T-helper 1 cell treated with Interleukin-12 subunit alpha and Interleukin-12 subunit beta and Interleukin-4 antibody, amounts not matched to agents 30 μg/mL and 1 μg/mL, for 36 hours (primary cell): ENCODE measurements around the gene ITSN1.
"Not testable (repeated sequence)": the region's sequence is repeated elsewhere in the genome, so short reads cannot be mapped to it uniquely, and the experiment has no call there.

Experiments used
- H3K27ac Mint-ChIP-seq: one replicate; pipeline ENCODE4 v1.8.0; 2021; ENCODE audit warnings: mild to moderate bottlenecking, mixed read lengths
- H3K27me3 Mint-ChIP-seq: one replicate; pipeline ENCODE4 v1.8.0; 2021; ENCODE audit warnings: low read depth, mixed read lengths
- H3K36me3 Mint-ChIP-seq: one replicate; pipeline ENCODE4 v1.8.0; 2021; ENCODE audit warnings: low read depth, mixed read lengths
- H3K4me1 Mint-ChIP-seq: one replicate; pipeline ENCODE4 v1.8.0; 2021; ENCODE audit warnings: low read depth, mixed read lengths
- H3K4me3 Mint-ChIP-seq: one replicate; pipeline ENCODE4 v1.8.0; 2021; ENCODE audit warnings: mild to moderate bottlenecking, moderate library complexity, mixed read lengths
- H3K9me3 Mint-ChIP-seq: one replicate; pipeline ENCODE4 v1.8.0; 2021; ENCODE audit warnings: mixed read lengths

ITSN1 gene

DNA sequence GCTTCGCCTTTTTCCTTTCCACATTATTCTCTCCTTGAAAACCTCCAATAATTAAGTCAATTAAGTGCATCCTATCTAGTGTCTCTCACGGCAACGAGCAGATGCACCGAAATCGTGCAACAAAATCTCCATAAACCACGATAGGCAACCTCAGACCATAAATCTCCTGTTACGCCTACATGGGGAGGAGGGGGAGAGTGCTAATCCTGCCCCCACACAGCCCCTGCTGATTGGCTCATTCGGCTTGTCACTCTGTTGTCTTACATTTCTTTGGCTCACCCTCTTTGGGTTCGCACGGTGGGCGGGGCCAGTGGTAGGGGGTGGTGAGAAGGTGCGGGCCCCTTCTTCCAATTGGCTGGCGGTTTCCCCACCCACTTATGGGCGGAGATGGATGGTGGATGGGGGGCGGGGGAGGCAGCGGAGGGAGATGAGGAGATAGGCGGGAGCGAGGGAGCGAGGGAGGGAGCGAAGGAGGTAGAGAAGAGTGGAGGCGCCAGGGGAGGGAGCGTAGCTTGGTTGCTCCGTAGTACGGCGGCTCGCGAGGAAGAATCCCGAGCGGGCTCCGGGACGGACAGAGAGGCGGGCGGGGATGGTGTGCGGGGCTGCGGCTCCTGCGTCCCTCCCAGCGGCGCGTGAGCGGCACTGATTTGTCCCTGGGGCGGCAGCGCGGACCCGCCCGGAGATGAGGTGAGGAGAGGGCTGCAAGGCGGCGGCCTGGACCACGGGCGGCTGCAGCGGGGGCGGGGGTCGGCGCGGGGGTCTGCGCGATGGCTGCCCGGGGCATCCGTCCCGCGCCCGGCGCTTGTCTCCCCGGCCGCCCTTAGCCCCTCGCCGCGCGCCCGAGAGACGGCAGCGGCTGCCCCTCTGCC, at the start of gene ITSN1:
TSS of gene ITSN1 (plus strand) at position 475 of the 869 bp plus-strand sequence. CDS start 76,328 bp downstream, outside the sequence.
- Mint-ChIP-seq H3K9me3 (no peaks in the 10 kb centered on the region), H3K4me3 (peak within 1 kb of the TSS; percentile 87), H3K36me3 (peaks cover 2% of the 10 kb centered on the region), H3K4me1 (peaks cover 17% of the 10 kb centered on the region), H3K27me3 (peaks cover 29% of the 10 kb centered on the region), H3K27ac (peak within 1 kb of the TSS; percentile 88)

- Mint-ChIP-seq H3K36me3 (peaks cover 19% of the 10 kb centered on the region), H3K9me3 (no peaks in the 10 kb centered on the region), H3K27me3 (no peaks in the 10 kb centered on the region), H3K27ac (no peak overlapping the region), H3K4me1 (no peaks in the 10 kb centered on the region), H3K4me3 (no peak overlapping the region)
These were observed 44.2 kb upstream of the ITSN1 start for GRCh38 chr21:33598051-33598450.

- Mint-ChIP-seq H3K27me3 (no peaks in the 10 kb centered on the region), H3K4me3 (no peak overlapping the region), H3K9me3 (no peaks in the 10 kb centered on the region), H3K4me1 (no peaks in the 10 kb centered on the region), H3K27ac (no peak overlapping the region), H3K36me3 (peaks cover 9% of the 10 kb centered on the region)
These were observed 33.7 kb upstream of the ITSN1 start for GRCh38 chr21:33608559-33608958.

DNA sequence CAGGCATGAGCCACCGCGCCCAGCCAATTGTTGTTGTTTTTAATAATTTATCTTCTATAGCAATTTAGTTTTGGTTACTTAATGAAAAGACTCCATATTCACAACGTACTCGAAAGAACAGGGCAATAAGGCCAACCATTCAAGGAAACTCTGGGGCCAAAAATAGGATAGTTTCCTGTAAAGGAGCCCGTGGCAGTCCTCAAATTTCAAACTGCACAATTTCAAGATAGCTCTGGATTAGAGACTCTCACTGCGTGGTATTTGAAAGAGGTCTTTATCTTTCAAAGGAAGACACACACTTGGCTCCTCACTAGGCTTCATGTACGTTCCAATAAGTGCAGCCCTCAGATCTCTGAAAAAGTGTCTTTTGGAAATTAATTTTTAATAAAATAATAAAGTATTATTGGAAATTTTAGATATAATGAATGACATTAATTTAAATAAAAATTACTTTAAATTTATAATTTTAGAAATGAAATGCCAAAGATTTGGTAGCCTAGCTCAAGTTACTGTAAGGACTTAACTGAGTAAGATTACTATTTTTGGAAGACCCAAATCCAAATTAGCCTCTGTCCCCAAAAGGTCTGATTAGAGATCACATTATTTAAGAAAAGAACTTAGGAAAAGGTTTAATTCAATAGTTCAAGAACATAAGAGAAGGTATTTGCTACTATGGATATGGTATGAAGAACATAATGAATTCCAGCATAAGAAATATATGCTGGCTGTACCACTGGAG, 31.1 kb upstream of the ITSN1 start:
- H3K4me3 Mint-ChIP-seq = no peak overlapping the region

DNA sequence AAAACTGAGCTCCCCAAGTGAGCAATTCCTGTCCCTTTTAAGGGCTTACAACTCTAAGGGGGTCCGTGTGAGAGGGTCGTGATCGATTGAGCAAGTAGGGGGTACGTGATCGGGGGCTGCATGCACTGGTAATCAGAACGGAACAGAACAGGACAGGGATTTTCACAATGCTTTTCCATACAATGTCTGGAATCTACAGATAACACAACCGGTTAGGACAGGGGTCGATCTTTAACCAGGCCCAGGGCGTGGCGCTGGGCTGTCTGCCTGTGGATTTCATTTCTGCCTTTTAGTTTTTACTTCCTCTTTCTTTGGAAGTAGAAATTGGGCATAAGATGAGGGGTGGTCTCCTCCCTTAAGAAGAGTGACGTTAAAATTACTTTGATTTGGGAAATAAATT, 24.7 kb upstream of the ITSN1 start:
- H3K36me3 Mint-ChIP-seq = peaks cover 27% of the 10 kb centered on the region
- H3K27ac Mint-ChIP-seq = not testable (repeated sequence)

More for the DNA sequence above, 31.1 kb upstream of the ITSN1 start:
- Mint-ChIP-seq H3K36me3 (peaks cover 10% of the 10 kb centered on the region), H3K4me1 (no peaks in the 10 kb centered on the region), H3K27ac (no peak overlapping the region), H3K27me3 (no peaks in the 10 kb centered on the region), H3K9me3 (no peaks in the 10 kb centered on the region)

GRCh38 chr21:33618407-33618806, 23.9 kb upstream of the ITSN1 start:
- H3K9me3 Mint-ChIP-seq = no peaks in the 10 kb centered on the region
- H3K4me1 Mint-ChIP-seq = no peaks in the 10 kb centered on the region
- no peaks in the 10 kb centered on the region for H3K27me3 Mint-ChIP-seq
- peaks cover 25% of the 10 kb centered on the region for H3K36me3 Mint-ChIP-seq
- H3K4me3 Mint-ChIP-seq = no peak overlapping the region
- H3K27ac Mint-ChIP-seq = no peak overlapping the region

More for the DNA sequence above, 24.7 kb upstream of the ITSN1 start:
- H3K9me3 Mint-ChIP-seq, H3K4me1 Mint-ChIP-seq, H3K27me3 Mint-ChIP-seq, H3K4me3 Mint-ChIP-seq: not testable (repeated sequence)

- Mint-ChIP-seq H3K36me3 (peaks cover 25% of the 10 kb centered on the region), H3K27me3 (no peaks in the 10 kb centered on the region), H3K4me3 (no peak overlapping the region), H3K27ac (no peak overlapping the region), H3K4me1 (no peaks in the 10 kb centered on the region), H3K9me3 (no peaks in the 10 kb centered on the region)
These were observed 22.6 kb upstream of the ITSN1 start for GRCh38 chr21:33619726-33620125.

DNA sequence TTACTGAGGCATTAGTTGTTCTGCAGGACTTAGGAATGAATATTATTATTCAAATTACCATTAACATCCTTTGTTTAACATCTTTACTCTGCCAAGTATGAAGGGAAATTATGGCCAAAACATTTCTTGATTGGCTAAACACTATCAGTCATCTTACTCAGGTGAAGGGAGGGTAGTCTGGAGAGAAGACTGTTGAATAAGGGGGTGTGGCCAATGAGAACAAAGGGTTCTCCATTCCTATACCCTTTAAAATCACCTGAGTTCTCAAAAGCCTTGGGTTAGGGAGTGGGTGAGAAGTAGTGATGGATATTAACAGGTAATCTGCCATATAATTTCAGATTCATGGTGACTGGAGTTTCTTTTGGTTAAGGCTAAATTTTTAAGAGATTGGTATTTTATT, 20.0 kb upstream of the ITSN1 start:
- Mint-ChIP-seq H3K9me3 (no peaks in the 10 kb centered on the region), H3K27ac (no peak overlapping the region), H3K4me1 (no peaks in the 10 kb centered on the region), H3K27me3 (no peaks in the 10 kb centered on the region), H3K4me3 (no peak overlapping the region), H3K36me3 (peaks cover 24% of the 10 kb centered on the region)

DNA sequence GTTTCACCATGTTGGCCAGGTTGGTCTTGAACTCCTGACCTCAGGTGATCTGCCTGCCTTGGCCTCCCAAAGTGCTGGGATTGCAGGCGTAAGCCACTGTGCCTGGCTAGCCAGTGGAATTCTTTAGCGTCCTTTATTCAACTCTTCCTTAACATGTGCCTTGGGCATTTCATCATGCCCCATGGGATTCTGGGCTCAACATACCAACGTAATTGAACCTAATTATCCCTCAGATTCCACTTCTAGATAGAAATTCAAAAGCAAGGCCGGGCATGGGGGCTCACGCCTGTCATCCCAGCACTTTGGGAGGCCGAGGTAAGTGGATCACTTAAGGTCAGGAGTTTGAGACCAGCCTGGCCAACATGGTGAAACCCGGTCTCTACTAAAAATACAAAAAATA, 16.1 kb upstream of the ITSN1 start:
- H3K4me3 Mint-ChIP-seq, H3K27ac Mint-ChIP-seq, H3K27me3 Mint-ChIP-seq, H3K9me3 Mint-ChIP-seq, H3K4me1 Mint-ChIP-seq: not testable (repeated sequence)
- H3K36me3 Mint-ChIP-seq = peaks cover 19% of the 10 kb centered on the region

DNA sequence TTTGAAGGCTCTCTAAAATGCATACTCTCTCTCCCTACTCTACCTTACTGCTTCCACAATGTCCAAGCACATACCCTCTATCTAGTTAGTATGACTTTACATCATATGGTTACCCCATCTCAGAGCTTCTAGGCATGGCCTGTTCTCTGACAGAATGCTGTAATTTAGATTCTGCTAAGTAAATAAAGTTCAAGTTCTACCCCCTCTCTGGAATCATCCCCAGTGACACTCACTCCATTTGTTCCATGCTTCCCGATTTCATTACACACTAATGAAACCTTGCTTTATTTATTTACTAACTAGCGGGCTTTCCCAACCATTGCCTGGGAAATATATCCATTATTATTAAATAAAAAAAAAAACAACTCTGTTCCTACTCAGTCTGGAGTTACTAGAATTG, 8.0 kb upstream of the ITSN1 start:
- H3K27me3 Mint-ChIP-seq = no peaks in the 10 kb centered on the region
- H3K4me1 Mint-ChIP-seq = peaks cover 3% of the 10 kb centered on the region
- no peak overlapping the region for H3K27ac Mint-ChIP-seq
- no peaks in the 10 kb centered on the region for H3K9me3 Mint-ChIP-seq
- H3K36me3 Mint-ChIP-seq = peaks cover 14% of the 10 kb centered on the region
- H3K4me3 Mint-ChIP-seq = no peak overlapping the region

GRCh38 chr21:33640697-33641351, 1.5 kb upstream of the ITSN1 start:
- H3K36me3 Mint-ChIP-seq = peaks cover 4% of the 10 kb centered on the region

DNA sequence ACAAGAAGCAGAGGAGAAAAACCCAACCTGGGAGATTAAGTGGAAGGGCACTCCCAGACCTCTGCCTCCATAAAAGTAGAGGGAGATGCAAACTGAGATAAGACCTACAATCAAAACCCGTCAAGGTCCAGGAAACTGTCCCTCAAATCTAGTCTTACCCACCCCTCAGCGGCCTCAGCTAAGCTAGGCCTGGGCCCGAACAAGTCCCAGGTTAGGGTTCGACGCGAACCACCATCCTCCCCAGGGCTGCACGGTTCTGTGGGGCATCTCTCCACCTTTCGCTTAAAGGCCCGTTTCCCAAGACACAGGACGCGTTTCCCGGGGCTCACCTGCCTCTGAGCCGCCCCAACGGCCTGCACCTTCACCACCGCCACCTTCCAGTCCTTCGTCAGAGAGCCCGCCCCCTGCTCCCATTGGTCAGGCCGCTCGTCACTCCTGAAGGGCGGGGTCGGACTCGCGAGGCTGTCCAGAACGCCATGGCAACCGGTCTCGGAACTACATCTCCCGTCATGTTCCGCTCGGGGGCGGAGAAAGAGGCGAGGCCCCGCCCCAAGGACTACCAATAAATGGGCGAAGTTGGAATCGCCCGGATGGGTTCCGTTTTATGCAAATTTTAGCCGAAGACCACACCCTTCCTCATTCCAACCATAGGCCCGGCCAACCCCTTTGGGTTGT, 812 bp upstream of the ITSN1 start, which contains the start of gene CRYZL1:
TSS of gene CRYZL1 (minus strand) at position 390 of the 675 bp plus-strand sequence. CDS start 10,190 bp downstream, outside the sequence.
- Mint-ChIP-seq H3K4me3 (peak within 1 kb of the TSS; percentile 87), H3K27ac (peak within 1 kb of the TSS; percentile 88), H3K9me3 (no peaks in the 10 kb centered on the region), H3K36me3 (peaks cover 4% of the 10 kb centered on the region), H3K27me3 (peaks cover 26% of the 10 kb centered on the region), H3K4me1 (peaks cover 17% of the 10 kb centered on the region)

More at GRCh38 chr21:33640697-33641351, 1.5 kb upstream of the ITSN1 start:
- H3K27me3 Mint-ChIP-seq = peaks cover 23% of the 10 kb centered on the region
- H3K4me3 Mint-ChIP-seq = peak overlapping the region; percentile 87
- no peaks in the 10 kb centered on the region for H3K9me3 Mint-ChIP-seq
- peak overlapping the region; percentile 88 for H3K27ac Mint-ChIP-seq
- peaks cover 17% of the 10 kb centered on the region for H3K4me1 Mint-ChIP-seq

DNA sequence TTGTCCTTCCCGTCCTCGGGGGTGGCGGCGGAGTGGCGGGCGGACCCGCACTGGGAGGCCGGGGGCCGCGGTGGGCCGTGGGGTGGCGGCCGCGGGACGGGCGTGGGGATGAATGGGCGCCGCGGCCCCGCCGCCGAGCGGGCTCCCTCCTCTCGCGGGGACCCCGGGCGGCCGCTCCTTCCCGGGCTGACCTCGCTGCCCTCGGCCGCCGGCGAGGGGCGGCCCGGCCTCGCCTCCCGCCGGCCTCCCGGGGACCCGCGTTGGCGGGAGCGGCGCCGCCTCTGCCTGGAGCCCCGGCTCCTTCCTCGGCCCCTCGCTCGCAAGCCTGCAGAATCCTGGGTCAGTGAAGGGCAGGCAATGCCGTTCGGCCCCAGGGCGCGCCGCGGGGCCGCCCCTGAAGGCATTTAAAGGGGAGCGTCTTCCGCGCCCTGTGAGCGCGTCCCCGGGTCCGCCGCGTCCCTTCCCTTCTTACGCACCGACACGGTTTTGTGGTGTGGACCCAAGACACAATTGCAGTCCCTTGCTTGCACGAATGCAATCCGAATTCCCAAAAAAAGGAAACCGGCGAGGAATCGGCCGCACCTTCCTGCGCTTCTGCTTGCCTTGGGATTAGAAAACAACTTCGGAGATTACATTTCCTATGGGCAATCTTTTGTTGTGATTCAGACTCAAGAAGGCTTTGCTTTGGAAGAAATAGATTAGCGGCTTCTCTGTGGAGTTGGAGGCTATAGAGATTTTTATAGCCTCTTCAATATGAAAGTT, 776 bp downstream of the ITSN1 start:
- H3K9me3 Mint-ChIP-seq = no peaks in the 10 kb centered on the region
- no peak overlapping the region for H3K27ac Mint-ChIP-seq
- peak overlapping the region; percentile 86 for H3K4me3 Mint-ChIP-seq
- H3K27me3 Mint-ChIP-seq = peaks cover 33% of the 10 kb centered on the region
- peaks cover 17% of the 10 kb centered on the region for H3K4me1 Mint-ChIP-seq
- no peaks in the 10 kb centered on the region for H3K36me3 Mint-ChIP-seq
